SHP77 (cell line): ENCODE results near the gene RAP2A.

ENCODE experiments used
- DNase-seq, 2 experiments: peaks; one replicate each; lab custom pipeline; 2025; lab: John Stamatoyannopoulos, UW

Gene RAP2A

GRCh38 chr13:97433727-97434396 lies at the start of gene RAP2A:
Gene RAP2A, plus strand, starts transcription at chr13:97434169. Its CDS starts 302 bp downstream, at chr13:97434471.
- peak; percentile 90 to 96 for DNase-seq

GRCh38 chr13:97384371-97384770 lies 49.6 kb upstream of the RAP2A start:
- no peak for DNase-seq

GRCh38 chr13:97385146-97385545 lies 48.8 kb upstream of the RAP2A start:
- no peak for DNase-seq

GRCh38 chr13:97385854-97386253 lies 48.1 kb upstream of the RAP2A start:
- DNase-seq, result no peak

- DNase-seq, result no peak
Observed at GRCh38 chr13:97386801-97387484, 47.0 kb upstream of the RAP2A start.

GRCh38 chr13:97387485-97387839 lies 46.5 kb upstream of the RAP2A start:
- DNase-seq, result no peak

GRCh38 chr13:97387890-97388289 lies 46.1 kb upstream of the RAP2A start:
- no peak for DNase-seq

GRCh38 chr13:97388373-97388772 lies 45.6 kb upstream of the RAP2A start:
- DNase-seq, result no peak

GRCh38 chr13:97390941-97391600 lies 42.9 kb upstream of the RAP2A start:
- no peak for DNase-seq

- DNase-seq, result no peak
Observed at GRCh38 chr13:97392020-97392419, 41.9 kb upstream of the RAP2A start.

GRCh38 chr13:97394542-97394941 lies 39.4 kb upstream of the RAP2A start:
- no peak for DNase-seq

- no peak for DNase-seq
Observed at GRCh38 chr13:97395447-97396136, 38.4 kb upstream of the RAP2A start.

- DNase-seq, result no peak
Observed at GRCh38 chr13:97397267-97397666, 36.7 kb upstream of the RAP2A start.

GRCh38 chr13:97401421-97401820 lies 32.5 kb upstream of the RAP2A start:
- no peak for DNase-seq

GRCh38 chr13:97403893-97404750 lies 29.8 kb upstream of the RAP2A start:
- no peak for DNase-seq

- DNase-seq, result no peak
Observed at GRCh38 chr13:97407540-97407939, 26.4 kb upstream of the RAP2A start.

- DNase-seq, result no peak
Observed at GRCh38 chr13:97408938-97409337, 25.0 kb upstream of the RAP2A start.

- DNase-seq, result no peak
Observed at GRCh38 chr13:97411984-97412383, 22.0 kb upstream of the RAP2A start.

GRCh38 chr13:97413694-97414093 lies 20.3 kb upstream of the RAP2A start:
- DNase-seq, result no peak

- DNase-seq, result no peak
Observed at GRCh38 chr13:97414392-97414791, 19.6 kb upstream of the RAP2A start.

- DNase-seq, result no peak
Observed at GRCh38 chr13:97417698-97418097, 16.3 kb upstream of the RAP2A start.
